Measurements from ENCODE around the gene DDI1.

Gene DDI1

DNA sequence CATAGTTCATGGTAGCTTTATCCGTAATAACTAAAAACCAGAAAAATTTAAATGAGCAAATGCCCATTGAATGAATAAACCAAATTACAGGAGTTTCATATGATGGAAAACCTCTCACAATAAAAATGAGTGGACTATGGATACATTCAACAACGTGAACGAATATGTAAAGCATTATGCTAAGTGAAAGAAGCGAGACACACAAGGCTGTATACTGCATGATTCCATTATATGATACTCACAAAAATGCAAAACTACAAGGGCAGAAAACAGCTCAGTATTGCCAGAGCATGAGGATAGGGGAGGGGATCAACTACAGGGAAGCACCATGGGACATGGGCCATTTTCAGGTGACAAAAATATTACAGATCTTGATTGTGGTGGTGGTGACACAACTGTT, 22.2 kb downstream of the DDI1 start:
- no peak overlapping the region for H3K4me3 ChIP-seq (replicated peaks; ENCODE audit: low read depth, low read length)
- no peak for DNase-seq (ENCODE audit: extremely low read depth, low read depth)
- TF ChIP-seq, protein P1, sequence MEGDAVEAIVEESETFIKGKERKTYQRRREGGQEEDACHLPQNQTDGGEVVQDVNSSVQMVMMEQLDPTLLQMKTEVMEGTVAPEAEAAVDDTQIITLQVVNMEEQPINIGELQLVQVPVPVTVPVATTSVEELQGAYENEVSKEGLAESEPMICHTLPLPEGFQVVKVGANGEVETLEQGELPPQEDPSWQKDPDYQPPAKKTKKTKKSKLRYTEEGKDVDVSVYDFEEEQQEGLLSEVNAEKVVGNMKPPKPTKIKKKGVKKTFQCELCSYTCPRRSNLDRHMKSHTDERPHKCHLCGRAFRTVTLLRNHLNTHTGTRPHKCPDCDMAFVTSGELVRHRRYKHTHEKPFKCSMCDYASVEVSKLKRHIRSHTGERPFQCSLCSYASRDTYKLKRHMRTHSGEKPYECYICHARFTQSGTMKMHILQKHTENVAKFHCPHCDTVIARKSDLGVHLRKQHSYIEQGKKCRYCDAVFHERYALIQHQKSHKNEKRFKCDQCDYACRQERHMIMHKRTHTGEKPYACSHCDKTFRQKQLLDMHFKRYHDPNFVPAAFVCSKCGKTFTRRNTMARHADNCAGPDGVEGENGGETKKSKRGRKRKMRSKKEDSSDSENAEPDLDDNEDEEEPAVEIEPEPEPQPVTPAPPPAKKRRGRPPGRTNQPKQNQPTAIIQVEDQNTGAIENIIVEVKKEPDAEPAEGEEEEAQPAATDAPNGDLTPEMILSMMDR (IDR thresholded peaks at IDR 0.05; ENCODE audit: low read depth, low read length, missing control alignments), result no peak

DNA sequence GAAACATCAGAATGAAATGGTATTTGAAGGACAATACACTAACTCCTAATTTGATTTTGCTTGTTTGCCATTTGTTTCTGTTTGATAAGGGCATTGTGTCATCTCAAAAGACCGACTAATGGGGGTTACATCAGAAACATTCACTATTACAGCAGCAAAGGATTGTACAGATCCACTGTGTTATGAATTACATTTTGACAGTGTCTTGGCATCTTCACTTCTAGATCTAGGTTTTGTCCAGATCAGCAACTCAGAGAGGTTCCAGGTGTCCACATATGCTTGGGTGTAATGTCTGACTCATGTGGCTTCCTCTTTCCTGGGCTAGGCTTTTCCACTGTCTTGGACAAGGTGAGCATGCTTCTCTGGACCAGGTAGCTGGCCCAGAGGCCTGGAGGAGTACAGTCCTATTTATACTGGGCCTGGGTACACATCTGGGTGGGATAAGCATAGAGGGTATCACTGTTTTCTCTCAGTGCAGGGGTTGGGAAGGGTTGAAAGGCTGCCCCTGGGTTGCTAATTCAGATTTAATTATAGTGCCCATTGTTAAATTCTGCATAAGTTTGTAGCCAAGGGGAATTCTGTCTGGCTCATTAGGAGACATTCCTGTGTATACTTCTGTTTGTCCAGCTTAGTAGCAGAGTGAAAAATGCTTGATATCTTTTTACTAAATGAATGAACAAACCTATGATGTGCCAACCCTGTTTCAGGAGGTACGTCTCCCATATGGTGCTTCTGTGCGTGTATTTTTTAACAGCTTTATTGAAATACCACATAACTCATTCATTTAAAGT, 23.8 kb downstream of the DDI1 start:
- no peak for DNase-seq (ENCODE audit: extremely low read depth, low read depth)

DNA sequence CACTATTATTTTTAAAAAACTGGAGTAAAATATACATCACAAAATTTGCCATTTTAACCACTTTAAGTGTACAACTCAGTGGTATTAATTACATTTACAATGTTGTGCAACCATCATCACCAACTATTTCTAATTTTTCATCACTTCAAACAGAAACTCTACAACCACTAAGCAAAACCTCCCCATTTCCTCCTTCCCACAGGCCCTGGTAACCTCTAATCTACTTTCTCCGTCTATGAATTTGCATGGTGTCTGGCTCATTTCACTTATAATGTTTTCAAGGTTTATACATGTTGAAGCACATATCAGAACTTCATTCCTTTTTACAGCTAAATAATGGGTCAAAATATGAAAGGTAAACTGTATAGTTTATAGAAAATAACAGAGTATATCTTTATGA, 24.4 kb downstream of the DDI1 start:
- H3K4me3 ChIP-seq (replicated peaks; ENCODE audit: low read depth, low read length), result no peak overlapping the region
- DNase-seq (ENCODE audit: extremely low read depth, low read depth), result no peak
- TF ChIP-seq, protein P1 (IDR thresholded peaks at IDR 0.05; ENCODE audit: low read depth, low read length, missing control alignments), result no peak

More for the DNA sequence above, 23.8 kb downstream of the DDI1 start:
- TF ChIP-seq, protein P1 (IDR thresholded peaks at IDR 0.05; ENCODE audit: low read depth, low read length, missing control alignments), result no peak
- no peak overlapping the region for H3K4me3 ChIP-seq (replicated peaks; ENCODE audit: low read depth, low read length)

DNA sequence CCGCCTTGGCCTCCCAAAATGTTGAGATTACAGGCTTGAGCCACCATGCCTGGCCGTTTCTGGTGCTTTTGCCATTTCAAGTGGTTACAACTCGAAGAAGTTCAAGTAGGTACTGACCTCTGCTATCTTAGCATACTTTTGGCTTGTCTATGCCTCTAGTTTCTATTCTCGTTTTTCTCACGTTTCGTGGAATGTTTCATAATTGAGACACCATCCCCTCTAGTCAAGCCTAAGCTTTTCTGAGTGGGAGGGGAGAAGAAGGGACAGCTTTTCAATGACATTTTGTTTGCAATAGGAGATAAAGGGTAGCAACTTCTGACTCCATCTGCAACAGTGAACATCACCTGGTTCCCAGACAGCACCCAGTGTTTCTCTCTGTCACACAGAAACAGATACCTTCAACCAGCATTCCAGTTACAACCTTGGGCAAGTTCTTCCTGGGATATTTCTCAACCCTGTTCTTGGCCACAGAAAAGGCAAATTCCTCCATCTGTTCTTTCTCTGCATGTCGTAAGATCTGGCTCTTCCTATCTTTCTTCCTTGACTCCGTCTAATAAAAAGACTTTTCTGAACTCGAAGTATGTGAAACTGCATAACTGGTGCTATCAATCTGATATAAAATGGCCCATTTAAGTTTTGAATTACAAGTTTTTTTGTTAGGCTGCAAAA, 25.5 kb downstream of the DDI1 start:
- H3K4me3 ChIP-seq (replicated peaks; ENCODE audit: low read depth, low read length), result no peak overlapping the region
- DNase-seq (ENCODE audit: extremely low read depth, low read depth), result no peak
- TF ChIP-seq, protein P1 (IDR thresholded peaks at IDR 0.05; ENCODE audit: low read depth, low read length, missing control alignments), result no peak

DNA sequence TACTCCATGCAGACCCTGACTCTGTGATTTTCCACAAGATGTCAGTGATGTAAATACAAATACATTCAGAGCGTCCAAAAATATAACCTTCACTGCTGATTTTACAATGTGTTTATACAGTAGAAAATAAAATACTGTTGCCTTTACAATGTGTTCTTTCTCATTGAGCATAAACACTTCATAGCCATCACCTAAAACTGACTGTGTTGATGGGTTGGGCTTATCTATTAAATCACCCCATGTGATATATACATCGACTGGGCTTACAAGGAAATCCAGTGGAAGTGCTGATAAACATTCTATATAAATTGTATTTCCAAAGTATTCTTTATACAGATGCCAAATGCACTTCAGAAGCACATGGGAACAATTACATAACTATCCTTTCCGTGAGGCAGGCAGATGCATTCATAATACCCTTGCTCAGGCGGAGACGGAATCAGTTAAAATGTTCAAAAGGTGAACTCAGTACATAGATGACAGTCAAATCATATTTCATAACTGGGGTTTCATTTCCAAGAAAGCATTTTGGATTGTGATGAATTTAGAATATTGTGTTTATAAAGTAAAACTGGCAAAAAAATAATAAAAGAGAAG, 27.7 kb downstream of the DDI1 start:
- DNase-seq (ENCODE audit: extremely low read depth, low read depth), result no peak
- no peak overlapping the region for H3K4me3 ChIP-seq (replicated peaks; ENCODE audit: low read depth, low read length)
- TF ChIP-seq, protein P1 (IDR thresholded peaks at IDR 0.05; ENCODE audit: low read depth, low read length, missing control alignments), result no peak

DNA sequence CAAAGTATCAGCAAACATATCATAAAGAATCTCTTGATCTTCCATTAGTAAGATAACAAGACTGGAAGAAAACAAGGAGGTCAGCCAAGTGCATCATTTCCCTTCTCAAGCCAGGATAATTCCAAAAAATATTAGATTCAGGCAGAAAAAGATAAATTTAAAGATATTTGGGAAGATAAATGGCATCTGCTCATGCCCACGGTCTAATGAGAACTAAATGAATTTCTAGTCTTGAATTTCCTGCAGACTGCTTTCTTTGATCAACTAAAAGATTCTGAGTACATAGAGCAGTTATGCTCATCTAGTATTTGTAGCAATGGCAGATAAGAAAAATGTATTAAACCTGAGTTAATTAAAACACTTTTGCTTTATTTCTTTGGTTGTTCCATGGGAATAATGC, 31.1 kb downstream of the DDI1 start:
- H3K4me3 ChIP-seq (replicated peaks; ENCODE audit: low read depth, low read length), result no peak overlapping the region
- no peak for DNase-seq (ENCODE audit: extremely low read depth, low read depth)
- TF ChIP-seq, protein P1 (IDR thresholded peaks at IDR 0.05; ENCODE audit: low read depth, low read length, missing control alignments), result no peak
